HEK293 (cell line): ENCODE measurements around the gene RITA1.

Experiments used
- CTCF ChIP-seq: fragments of 450-650 bp; formaldehyde crosslinking; IDR thresholded peaks from 2 replicates; pipeline ENCODE4 v1.5.1; 2016; ENCODE audit warnings: missing biosample characterization, missing genetic modification characterization
- RBAK ChIP-seq: fragments of 450-650 bp; formaldehyde crosslinking; IDR thresholded peaks from 2 replicates; pipeline ENCODE4 v1.5.1; 2016; ENCODE audit warnings: missing biosample characterization, missing genetic modification characterization
- YY1 ChIP-seq: fragments of 450-650 bp; formaldehyde crosslinking; IDR thresholded peaks from 2 replicates; pipeline ENCODE4 v1.5.1; 2018; ENCODE audit warnings: missing biosample characterization, missing genetic modification characterization
- ZBTB49 ChIP-seq: fragments of 450-650 bp; formaldehyde crosslinking; IDR thresholded peaks from 2 replicates; pipeline ENCODE4 v1.5.1; 2016; ENCODE audit warnings: missing biosample characterization, missing genetic modification characterization, low read depth
- ZNF280C ChIP-seq: fragments of 450-650 bp; formaldehyde crosslinking; IDR thresholded peaks from 2 replicates; pipeline ENCODE4 v1.5.1; 2016; ENCODE audit warnings: missing biosample characterization, missing genetic modification characterization
- ZNF354C ChIP-seq: fragments of 450-650 bp; formaldehyde crosslinking; IDR thresholded peaks from 2 replicates; pipeline ENCODE4 v1.5.1; 2016; ENCODE audit warnings: missing biosample characterization, missing genetic modification characterization, low read depth, borderline replicate concordance
- ZNF561 ChIP-seq: fragments of 450-650 bp; IDR thresholded peaks from 2 replicates; pipeline ENCODE4 v1.5.1; 2018; ENCODE audit warnings: missing biosample characterization, missing genetic modification characterization, borderline replicate concordance
- ZNF645 ChIP-seq: fragments of 450-650 bp; formaldehyde crosslinking; IDR thresholded peaks from 2 replicates; pipeline ENCODE4; 2016; ENCODE audit warnings: missing biosample characterization, missing genetic modification characterization

- TF ChIP-seq CTCF (no peak), ZNF354C (tag by site-specific recombination) (no peak), ZBTB49 (tag by site-specific recombination) (no peak), ZNF561 (tag by site-specific recombination) (no peak), RBAK (tag by site-specific recombination) (no peak), ZNF280C (tag by site-specific recombination) (no peak), YY1 (tag by site-specific recombination) (no peak), ZNF645 (tag by site-specific recombination) (no peak)
These were observed 30.5 kb downstream of the RITA1 start for GRCh38 chr12:113216027-113216426.
